Cortex of kidney (tissue), 1 donor: ENCODE results near the gene RASGEF1B.

ENCODE experiments used
- DNase-seq: peaks from one replicate; lab custom pipeline; 2025; lab: John Stamatoyannopoulos, UW

Gene RASGEF1B

DNA sequence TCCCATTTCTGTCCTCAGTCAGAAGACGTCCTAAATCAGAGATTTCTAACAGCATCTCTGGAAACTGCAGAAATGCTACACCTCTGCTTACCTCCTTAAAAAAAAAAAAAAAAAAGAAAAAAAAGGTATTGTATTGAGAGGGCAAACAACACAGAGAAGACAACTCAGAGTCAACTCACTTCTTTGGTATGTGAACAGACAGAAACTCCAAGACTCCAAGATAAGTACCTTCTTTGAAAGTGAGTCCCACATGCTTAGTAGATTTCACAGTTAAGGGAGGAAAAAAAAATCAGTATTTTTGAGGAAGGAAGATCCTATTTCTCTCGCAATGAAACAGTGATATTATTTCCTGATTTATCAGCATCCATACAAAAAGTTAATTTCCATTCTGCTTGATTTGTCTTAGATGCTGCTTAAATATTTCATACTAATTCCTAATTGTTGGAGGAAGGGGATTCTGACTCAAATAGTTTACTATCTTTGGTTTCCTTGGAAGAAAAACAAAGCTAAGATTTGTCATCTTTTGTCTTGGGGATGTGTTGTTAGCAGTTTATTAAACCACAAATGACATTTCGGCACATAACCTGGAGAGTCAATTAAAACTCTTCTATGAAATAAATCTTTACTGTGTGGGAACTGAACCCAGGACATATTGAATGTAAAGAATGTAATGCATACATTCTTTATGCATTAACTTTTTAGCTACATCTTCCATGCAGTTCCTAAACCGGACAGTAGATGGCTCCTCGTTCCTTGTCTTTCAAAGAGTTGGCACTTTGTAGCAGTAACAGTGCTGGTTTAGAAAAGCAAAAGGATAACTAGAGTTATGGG, 4.7 kb downstream of the RASGEF1B start:
- DNase-seq, result no peak

DNA sequence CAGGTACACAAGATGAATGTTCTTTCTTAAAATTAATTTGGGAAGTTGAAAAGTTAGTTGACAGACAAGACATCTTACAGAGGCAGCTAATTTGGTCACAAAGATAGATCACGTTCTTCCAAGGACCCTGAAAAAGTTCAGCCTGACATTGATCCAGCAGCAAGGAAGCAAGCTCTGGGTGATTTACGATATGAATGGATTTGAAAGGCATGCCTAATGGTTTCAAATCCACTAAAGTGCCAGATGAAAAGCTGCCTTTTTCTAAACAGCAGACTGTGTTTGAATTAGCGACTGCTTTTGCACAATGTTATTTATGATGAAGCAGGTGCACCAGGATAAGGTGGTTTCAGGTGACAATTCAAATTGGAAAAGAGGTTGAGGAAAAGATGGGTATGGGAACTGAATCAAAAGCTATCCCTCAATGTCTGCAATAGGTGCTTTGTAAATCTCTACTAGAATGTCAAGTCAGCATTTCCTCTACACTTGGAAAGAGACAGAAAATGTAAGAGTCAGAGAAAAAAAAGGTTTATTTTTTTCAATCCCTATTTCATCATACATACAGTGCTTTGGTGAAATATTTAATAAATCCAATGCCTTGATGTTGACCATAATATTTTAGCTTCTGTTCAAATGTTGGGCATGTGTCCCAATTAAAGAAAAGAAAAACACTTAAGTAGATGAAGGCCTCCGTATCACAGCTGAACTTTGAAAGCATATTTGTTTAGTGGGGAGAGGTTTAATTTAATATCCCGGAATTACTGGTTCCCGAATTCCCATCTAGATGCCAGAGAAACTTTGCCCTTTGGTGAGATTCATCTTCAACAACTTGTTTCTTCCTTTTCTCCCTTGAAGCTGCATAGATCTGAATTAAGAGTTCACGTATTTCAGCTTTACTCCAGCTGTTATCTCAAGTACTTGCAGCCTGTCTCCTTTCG, 6.0 kb downstream of the RASGEF1B start:
- no peak for DNase-seq

DNA sequence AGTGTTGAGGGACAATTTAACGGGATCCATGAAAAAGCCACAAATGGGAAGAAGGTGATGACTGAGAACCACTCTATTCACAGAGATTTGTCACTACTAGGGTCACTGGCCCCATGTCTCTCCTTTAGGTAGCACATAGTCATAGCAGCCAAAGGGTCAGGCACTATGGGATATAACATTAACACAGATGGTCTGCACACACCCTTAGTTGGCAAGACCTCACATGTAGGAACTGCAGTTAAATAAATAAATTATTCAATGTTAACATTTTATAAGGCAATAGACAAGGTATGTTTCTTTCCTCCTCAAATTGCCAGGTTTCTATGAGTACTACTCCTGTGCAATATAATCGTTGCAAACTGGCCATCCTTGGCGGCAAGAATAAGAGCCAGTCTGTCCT, 10.9 kb downstream of the RASGEF1B start:
- no peak for DNase-seq

DNA sequence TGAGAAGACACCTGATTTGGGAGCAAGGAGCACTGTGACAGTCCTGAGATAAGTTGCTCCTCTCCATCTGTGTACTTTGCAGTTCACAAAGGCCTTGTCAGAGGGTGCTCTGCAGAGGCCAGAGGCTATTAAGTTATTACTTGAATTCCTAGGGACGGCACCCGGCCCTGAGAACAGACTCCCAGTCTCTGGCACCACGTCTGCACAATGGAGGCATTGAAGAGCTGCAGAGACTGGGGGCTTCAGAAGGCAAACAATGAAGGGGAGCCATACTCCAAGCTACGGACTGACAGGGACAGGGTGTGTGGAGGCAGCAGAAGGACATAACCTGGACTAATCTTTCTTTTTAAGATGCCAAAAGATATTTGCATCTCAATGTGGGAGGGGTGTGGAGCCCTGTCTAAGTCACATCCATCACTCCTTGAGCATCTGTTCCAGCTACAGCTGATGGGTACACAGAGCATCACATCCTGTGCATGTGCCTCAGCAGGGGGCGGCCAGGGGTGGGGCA, 11.5 kb downstream of the RASGEF1B start:
- DNase-seq, result no peak

DNA sequence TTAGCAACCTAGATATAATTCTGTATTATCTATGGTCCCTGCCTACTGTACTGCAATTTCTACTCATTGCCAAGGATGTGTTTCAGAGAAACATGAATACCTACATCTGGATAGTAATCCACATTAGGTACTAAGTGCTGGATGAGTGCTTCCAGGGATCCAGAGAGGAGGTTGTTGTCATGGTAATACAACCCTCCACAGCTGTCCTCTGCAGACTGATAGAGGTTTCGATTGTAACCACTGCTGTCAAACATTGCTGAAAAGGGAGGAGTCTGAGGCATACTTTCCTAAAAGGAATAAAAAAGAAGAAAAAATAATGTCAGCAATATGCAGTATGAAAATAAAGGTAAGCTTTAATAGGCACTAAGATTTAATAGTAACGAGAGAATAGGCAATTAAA, 12.5 kb downstream of the RASGEF1B start:
- DNase-seq, result no peak

DNA sequence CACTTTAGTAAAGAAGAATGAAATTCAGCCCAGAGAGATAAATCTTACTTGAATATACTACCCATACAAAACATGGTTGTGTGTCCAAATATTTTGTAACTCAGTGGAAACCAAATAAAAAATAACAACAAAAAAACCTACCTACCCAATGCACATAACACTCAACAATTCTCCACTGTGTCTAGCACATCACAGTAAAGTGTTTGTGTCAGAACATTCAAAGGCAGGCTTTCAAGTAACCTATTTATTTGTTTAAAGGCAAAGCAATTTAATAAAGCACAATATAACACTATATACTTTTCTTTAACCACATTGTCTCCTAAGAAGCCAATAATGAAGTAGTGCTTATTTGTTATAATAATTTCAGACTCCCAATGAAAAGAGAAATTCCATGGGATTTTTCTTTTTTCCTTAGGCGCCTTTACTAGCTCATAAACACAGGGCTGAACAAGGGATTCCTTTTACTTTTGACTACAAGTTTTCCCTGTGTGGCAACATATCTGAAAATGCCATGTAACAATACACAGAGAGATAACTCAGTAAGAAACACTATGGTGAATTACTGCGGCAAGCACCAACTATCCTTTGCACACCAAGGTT, 13.7 kb downstream of the RASGEF1B start:
- DNase-seq, result no peak

DNA sequence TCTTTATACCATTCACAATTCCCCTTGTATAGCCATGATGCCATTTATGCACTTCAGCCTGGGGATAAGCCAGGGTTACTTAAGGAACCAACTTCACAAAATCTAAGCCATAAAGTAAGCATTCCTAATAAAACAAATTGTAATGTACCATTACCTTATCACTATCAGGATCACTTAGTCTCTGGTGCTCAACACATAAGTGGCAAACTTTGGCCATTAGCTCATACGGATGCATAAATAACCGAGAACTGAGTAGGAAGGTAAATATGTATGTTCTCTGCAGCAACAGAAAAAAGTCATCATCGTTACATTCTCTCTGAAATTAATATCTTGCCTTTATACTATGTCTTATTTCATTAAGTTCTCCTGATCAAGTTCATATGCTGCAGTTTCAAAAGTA, 14.4 kb downstream of the RASGEF1B start:
- no peak for DNase-seq

DNA sequence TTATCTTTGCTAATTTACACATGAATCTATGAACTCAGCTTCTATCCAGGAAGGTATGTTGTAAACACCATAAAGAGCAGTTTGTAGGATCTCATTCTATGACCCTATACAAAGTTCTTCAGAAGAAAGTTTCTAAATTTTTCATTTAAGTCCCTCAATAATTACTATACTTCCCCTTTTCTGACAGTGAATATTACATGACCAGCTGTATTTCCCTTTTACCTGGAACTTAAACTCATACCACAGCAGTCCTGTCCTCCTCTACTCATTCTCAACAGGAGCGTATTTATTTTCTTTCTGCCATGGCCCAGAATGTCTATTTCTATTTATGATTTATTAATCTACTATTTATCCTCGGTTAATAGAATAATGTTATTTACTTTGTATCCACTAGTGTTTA, 15.8 kb downstream of the RASGEF1B start:
- no peak for DNase-seq

DNA sequence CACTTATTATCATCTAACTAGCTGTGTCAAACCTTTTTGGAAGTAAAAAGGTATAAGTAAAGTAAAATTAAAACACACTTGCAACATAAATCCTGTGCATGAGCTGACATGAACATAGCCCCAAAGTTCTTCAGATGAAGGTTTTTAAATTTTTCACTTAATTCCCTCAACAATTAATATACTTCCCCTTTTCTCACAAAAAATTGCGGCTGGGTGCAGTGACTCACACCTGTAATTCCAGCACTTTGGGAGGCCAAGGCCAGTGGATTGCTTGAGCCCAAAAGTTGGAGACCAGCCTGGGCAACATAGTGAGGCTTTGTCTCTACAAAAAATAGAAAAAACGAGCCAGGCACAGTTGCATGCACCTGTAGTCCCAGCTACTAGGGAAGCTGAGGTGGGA, 16.8 kb downstream of the RASGEF1B start:
- no peak for DNase-seq

DNA sequence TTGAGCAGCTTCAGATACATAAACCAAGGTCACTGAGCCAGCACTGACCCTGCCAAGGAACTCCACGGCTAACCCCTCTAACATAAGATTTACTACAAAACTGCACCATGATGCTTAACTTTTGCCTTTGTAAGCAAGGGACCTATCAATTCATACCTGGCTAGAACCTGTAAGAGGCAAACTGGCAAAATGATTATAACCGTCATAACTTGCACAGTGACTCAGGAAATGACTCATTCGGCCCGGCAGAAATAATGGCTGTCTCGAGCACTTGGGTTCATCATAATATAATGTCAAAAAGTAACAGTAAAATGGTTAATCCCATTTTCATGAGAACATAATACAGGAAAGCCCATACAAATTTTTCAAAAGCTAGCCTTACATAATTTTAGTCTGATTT, 17.2 kb downstream of the RASGEF1B start:
- no peak for DNase-seq

DNA sequence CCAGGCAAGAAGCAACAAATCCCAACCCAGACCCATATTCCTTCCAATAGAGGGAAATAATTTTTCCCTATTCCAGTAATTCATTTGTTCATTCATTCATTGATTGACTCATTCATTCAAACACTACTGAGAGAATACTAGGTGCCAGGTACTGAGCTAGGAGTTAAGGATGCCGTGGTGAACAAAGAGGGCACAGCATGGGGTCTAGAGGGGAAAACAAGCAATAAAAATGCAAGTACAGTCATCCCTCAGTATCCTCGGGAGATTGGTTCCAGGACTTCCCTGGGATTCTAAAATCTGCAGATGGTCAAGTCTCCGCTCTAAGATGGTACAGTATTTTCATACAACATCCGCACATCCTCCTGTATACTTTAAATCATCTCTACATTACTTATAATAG, 18.7 kb downstream of the RASGEF1B start:
- DNase-seq, result no peak

DNA sequence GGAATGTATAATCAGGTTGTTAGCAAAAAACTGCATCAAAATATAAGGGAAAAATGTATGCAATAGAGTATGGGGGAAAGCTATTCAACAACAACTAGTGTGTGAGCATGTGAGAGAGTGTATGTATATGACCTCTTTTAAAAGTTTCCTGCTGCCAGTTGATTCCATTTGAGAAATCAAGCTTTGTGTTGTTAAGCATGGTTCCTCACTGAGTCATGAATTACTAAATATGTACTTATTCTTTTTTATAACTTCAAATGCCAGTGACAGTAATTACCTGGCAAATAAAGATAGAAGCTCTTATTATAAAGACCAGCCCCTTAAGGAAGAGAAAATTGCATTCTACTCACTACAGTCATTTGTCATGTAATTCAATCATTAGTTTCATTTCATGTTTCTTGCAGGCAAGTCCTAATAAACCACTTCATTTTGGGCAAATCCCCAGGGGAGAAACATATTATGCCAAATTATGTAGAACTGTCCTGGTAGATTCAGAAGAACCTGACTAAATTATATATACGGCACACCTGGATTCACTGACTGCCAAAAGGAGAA, 19.2 kb downstream of the RASGEF1B start:
- no peak for DNase-seq

DNA sequence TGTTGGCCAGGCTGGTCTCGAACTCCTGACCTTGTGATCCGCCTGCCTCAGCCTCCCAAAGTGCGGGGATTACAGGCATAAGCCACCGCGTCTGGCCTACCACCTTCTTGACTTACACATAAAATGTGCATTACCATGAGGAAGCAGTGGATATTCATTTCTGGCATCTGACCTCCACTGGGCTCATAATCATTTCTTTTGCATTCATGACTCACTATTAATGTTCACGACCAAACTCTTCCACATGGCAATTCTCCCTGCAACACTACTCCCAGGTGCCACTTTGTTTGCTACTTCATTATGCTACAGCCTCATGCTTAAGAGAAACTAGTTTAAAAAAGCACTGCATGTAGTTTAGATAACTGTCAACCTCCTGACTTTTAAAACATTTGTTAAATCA, 22.7 kb downstream of the RASGEF1B start:
- DNase-seq, result no peak

DNA sequence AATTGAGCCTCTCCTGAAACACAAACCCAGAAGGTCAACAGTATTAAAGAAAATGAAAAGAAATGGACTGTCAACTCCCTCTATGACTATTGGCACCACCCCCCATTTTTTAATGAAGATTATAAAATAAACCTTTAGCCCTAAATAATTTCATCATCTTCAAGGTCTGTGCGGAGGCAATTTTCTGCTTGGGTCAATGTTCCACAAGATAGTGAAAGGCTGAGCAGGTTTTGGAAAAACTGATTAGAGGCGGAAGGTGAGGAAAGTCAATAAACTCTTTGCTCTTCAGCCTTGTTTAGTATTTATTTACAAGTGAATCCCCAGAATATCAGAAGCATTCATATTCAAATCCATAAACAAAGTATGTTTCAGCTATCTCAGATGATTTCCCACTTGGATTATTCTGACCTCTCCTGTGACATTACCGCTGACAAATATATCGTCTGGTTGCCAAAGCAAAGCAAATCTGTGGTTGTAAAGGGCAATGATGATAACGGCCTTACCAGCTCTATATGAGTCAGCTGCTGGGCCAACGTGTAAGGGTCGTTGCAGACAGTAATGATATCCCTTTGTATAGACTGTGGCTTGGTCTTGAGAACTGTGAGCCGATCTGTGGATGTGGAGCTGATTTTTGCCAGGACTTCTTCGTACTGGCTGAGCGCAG, 24.0 kb downstream of the RASGEF1B start:
- DNase-seq, result no peak

DNA sequence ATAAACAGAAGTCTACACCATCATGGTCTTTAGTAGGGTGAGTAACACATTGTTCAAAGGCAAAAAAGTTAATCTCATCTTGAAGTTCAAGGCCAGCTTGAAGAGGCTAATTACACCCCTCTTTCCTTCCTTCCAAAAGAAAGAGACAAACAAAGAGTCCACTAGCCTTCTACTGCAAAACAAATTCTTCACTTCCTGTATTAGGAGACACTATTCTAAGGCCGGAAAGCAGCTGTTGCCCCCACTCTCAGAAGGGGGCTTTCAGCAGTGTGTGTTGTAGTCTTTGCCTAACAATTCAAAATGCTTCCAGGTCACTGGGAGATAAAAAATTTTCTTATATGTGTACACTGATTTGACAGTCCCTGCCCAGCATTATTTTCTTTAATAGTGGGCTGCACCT, 25.1 kb downstream of the RASGEF1B start:
- DNase-seq, result no peak

DNA sequence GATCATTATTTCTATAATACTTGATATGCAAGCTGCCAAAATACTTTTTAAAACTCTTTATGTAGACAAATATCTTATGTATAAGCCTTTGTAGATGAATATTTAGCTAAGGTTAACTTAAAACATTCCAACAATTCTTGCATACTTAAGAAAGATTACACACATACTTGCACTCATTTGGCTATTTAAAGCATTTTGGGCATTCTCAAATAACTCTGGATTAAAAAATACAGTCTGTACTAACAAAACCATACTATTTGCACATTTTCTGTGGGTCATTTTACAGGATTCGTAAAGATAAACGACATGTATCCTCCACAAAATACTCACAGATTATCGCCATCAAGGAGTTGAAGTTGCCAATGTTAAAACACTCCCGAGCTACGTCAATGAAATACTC, 26.5 kb downstream of the RASGEF1B start:
- no peak for DNase-seq

DNA sequence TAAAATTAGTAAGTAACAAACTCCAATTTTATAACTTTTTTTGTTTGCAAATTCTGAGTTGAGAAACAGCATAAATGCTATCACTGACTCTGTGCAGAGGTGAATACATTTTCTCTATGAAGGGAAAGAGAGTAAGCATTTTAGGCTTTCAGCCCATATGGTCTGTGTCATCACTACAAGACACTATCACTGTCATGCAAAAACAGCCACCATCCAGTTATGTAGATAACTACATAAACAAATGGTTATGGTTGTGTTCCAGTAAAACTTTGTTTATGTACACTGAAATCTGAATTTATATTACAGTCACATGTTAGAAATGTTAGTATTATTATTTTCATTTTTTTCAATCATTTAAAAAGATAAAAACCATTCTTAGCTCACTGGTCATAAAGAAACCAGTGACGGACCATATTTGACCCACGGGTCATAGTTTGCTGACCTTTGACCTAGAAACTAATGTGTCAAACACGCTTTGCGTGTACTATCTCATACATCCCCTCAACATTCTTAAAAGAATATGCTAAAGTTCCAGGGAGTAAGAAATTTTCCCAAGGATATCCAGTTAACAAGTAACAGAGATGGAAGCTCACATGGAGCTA, 29.1 kb downstream of the RASGEF1B start:
- DNase-seq, result no peak

DNA sequence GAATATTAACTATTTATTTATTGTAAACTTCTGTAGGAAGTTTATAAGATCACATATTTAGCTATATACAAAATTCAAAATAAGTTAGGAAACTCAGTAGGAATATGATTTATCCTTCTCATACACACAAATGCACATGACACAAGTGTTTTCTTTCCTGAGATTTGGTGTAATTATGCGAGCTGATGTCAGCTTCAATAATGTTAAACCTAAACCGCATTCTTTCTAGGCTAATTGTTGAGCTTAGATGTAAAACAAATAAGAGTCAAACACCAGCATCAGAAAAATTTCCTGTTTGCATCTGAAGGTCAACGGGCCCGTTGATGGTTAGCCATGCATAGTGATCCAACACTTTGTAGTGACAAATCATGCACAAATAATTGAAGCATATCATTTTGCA, 30.8 kb downstream of the RASGEF1B start:
- no peak for DNase-seq

DNA sequence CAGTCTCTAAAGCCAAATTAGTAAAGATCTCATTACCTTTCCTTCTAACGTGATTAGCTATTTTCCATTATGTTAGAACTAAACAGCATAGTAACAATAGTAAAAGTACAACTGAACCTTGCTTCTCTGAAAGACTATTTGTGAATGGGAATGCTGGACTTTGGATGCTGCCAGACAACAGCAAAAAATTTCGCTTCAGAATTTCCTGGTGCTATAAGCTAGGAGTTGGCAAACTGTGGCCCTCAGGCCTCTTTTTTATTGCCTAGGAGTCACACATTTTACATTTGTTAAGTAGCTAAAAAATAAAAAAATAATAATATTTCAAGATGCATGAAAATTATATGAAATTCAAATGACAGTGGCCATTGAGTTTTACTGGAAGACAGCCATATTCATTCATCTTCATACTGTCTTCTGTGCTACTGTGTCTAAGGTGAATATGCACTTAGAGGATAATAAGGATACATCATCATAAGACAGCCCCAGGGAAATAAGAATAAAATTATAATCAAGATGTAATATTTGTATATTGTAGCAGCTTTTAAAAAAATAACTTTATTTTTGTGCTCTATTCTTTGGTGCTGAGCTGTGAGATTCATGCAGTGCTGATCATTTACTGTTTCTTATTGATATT, 34.6 kb downstream of the RASGEF1B start:
- no peak for DNase-seq

DNA sequence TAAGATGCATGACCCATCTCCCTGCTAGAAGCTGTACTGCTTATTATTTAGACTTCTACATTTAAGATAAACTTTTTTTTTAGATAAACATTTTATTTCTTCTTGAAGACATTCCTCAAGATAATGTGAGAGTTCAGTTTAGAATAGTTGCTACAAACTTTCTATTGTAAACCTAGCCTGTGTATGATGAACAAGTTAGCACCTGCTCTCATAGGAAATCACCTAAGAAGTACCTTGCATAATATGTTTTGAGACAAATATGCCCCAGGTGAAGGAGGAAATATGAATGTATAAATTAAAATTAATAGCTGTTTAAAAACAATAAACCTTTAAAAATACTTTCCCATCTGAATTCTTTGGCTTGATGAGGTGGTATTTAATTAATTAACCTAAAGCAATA, 35.6 kb downstream of the RASGEF1B start:
- DNase-seq, result no peak

DNA sequence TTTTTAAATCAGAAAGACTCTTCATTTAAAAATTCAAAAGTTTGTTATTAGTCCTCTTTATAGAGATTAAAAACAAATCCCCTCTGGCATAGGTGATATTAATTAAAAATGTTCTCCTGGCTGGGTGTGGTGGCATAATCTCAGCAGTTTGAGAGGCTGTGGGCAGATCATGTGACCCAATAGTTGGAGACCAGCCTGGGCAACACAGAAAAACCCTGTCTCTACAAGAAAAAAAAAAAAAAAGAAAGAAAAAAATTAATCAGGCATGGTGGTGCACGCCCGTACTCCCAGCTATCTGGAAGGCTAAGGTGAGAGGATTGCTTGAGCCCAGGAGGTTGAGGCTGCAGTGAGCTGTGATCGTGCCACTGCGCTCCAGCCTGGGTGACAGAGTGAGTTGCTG, 38.9 kb downstream of the RASGEF1B start:
- no peak for DNase-seq
